ENCODE data around the gene SNAPIN.

SNAPIN gene

DNA sequence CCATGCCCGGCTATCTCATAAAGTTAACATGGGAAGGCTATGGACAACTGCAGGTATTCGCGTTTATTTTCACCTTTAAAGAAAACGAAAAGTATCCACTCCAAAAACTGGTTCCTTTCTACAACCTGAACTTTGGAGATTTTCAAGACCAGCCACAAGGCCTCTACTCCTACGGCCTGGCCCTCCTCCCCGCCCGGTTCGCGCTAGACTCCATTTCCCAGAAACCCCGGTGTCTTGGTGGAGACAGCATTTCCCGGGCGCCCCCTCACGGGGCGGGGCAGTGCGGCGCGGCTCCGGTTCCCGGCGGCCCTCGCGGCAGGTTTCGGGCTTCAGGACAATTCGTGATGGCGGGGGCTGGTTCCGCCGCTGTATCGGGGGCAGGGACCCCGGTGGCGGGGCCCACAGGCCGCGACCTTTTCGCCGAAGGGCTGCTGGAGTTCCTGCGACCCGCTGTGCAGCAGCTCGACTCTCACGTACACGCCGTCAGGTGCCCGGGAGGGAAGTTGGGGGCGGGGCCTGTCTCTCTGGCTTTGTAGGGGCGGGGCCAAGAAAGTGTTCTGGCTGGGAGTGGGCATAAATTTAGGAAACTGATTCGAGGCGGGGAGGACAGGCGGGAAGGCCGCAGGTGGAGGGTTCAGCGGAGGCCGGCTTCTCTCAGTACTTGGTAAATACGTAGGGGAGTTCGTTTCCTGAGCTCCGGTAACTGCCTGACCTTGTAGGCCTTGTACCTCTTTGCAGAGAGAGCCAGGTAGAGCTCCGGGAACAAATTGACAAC is at the start of gene SNAPIN:
TSS of gene SNAPIN (plus strand) at position 304 of the 775 bp plus-strand sequence. CDS start at position 345, 41 bp downstream.
- H3K36me3 ChIP-seq (ENCODE audit: control insufficient read depth, insufficient read depth, low read length): peaks cover 37% of the 10 kb centered on the region
- H3K27ac ChIP-seq (ENCODE audit: low read depth, low read length): peak within 1 kb of the TSS; percentile 75
- peak within 1 kb of the TSS; percentile 81 for H3K4me3 ChIP-seq (ENCODE audit: low read depth, low read length)
- no peaks in the 10 kb centered on the region for H3K27me3 ChIP-seq (ENCODE audit: control insufficient read depth, insufficient read depth, low read length)
- peaks cover 5% of the 10 kb centered on the region; the same call in 1 of the 2 replicates for H3K4me1 ChIP-seq (ENCODE audit: control insufficient read depth, insufficient read depth, low read length)
- peak within 1 kb of the TSS; percentile 80 for H3K9ac ChIP-seq (ENCODE audit: low read length)
- H3K9me3 ChIP-seq (ENCODE audit: control insufficient read depth, insufficient read depth, low read depth, low read length): no peaks in the 10 kb centered on the region

DNA sequence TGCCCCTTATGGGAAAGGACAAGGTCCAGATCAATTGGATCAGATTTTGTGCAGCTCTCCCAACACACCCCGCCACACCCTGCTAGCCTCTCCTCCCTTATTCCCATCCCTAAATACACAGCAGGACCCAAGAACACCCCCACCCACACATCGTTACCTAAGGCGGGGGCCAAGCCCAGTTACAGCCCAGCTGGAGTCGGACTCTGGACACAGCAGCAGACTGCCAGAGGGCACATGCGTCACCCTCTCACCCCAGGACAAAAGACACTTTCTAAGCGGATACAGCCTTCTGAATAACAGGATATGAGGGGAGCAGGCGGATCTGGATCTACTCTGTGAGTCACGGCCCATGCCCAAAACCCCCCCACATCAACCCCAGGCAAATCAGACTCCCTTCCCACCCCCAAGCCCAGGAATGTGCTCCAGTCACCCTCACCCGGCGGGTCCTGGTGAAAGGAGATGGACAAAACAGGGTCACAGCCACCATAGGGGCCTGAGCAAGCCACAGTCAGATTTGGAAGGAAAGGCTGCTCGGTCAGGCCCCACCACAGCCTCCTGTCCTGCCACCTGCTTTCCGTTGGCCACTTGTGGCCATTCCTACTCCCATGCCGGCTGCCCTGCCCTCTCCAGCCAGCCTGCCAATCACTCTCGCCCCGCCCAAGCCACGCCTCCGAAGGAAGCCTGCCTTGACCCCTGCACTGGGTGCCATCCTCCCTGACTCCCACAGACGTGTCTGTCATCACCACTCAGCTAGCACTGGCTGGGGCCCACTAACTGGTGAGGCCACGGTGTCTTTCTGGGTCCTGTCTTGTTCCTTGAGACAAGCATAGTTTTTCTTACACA is 49.5 kb upstream of the SNAPIN start:
- H3K9ac ChIP-seq (ENCODE audit: low read length): peak overlapping the region; percentile 35
- peaks cover 67% of the 10 kb centered on the region for H3K4me1 ChIP-seq (ENCODE audit: control insufficient read depth, insufficient read depth, low read length)
- peak overlapping the region; percentile 36 for H3K4me3 ChIP-seq (ENCODE audit: low read depth, low read length)
- H3K9me3 ChIP-seq (ENCODE audit: control insufficient read depth, insufficient read depth, low read depth, low read length): no peaks in the 10 kb centered on the region
- H3K36me3 ChIP-seq (ENCODE audit: control insufficient read depth, insufficient read depth, low read length): no peaks in the 10 kb centered on the region
- H3K27ac ChIP-seq (ENCODE audit: low read depth, low read length): peak overlapping the region; percentile 12; the same call in 1 of the 2 replicates
- peaks cover 11% of the 10 kb centered on the region for H3K27me3 ChIP-seq (ENCODE audit: control insufficient read depth, insufficient read depth, low read length)

GRCh38 chr1:153609585-153609907 is 49.0 kb upstream of the SNAPIN start:
- no peak overlapping the region for H3K27ac ChIP-seq (ENCODE audit: low read depth, low read length)
- H3K27me3 ChIP-seq (ENCODE audit: control insufficient read depth, insufficient read depth, low read length): peaks cover 11% of the 10 kb centered on the region
- H3K36me3 ChIP-seq (ENCODE audit: control insufficient read depth, insufficient read depth, low read length): no peaks in the 10 kb centered on the region
- peaks cover 67% of the 10 kb centered on the region for H3K4me1 ChIP-seq (ENCODE audit: control insufficient read depth, insufficient read depth, low read length)
- H3K4me3 ChIP-seq (ENCODE audit: low read depth, low read length): peak overlapping the region; percentile 36; the same call in 1 of the 2 replicates
- no peaks in the 10 kb centered on the region for H3K9me3 ChIP-seq (ENCODE audit: control insufficient read depth, insufficient read depth, low read depth, low read length)
- H3K9ac ChIP-seq (ENCODE audit: low read length): no peak overlapping the region

- H3K27ac ChIP-seq (ENCODE audit: low read depth, low read length): no peak overlapping the region
- H3K4me1 ChIP-seq (ENCODE audit: control insufficient read depth, insufficient read depth, low read length): peaks cover 67% of the 10 kb centered on the region
- no peaks in the 10 kb centered on the region for H3K36me3 ChIP-seq (ENCODE audit: control insufficient read depth, insufficient read depth, low read length)
- H3K9me3 ChIP-seq (ENCODE audit: control insufficient read depth, insufficient read depth, low read depth, low read length): no peaks in the 10 kb centered on the region
- no peak overlapping the region for H3K4me3 ChIP-seq (ENCODE audit: low read depth, low read length)
- H3K9ac ChIP-seq (ENCODE audit: low read length): no peak overlapping the region
- H3K27me3 ChIP-seq (ENCODE audit: control insufficient read depth, insufficient read depth, low read length): peaks cover 11% of the 10 kb centered on the region
These were observed 48.2 kb upstream of the SNAPIN start for GRCh38 chr1:153610334-153610733.

GRCh38 chr1:153610811-153611301 is 47.6 kb upstream of the SNAPIN start:
- H3K4me1 ChIP-seq (ENCODE audit: control insufficient read depth, insufficient read depth, low read length): peaks cover 68% of the 10 kb centered on the region
- no peak overlapping the region for H3K9ac ChIP-seq (ENCODE audit: low read length)
- H3K27ac ChIP-seq (ENCODE audit: low read depth, low read length): no peak overlapping the region
- H3K27me3 ChIP-seq (ENCODE audit: control insufficient read depth, insufficient read depth, low read length): peaks cover 11% of the 10 kb centered on the region
- H3K36me3 ChIP-seq (ENCODE audit: control insufficient read depth, insufficient read depth, low read length): no peaks in the 10 kb centered on the region
- no peaks in the 10 kb centered on the region for H3K9me3 ChIP-seq (ENCODE audit: control insufficient read depth, insufficient read depth, low read depth, low read length)
- no peak overlapping the region for H3K4me3 ChIP-seq (ENCODE audit: low read depth, low read length)

DNA sequence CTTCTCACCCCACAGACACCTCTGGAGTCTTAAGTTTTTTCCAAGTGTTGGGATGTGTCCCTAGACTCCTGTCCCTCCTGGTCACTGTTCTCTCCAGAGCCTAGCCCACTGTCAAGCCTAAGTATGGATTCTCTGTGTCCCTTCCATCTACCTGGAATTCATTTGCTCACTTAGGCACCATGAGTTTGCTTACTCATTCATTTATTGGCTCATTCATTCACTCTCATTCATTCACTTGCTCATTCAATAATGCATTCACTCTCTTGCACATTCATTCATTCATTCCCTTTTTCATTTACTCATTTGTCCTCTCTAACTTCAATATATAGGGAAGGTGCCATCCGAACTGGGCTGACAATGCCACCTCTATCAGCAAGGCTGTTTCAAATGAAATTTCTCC is 47.1 kb upstream of the SNAPIN start:
- Histone ChIP-seq H3K9ac (ENCODE audit: low read length) (no peak overlapping the region), H3K4me3 (ENCODE audit: low read depth, low read length) (no peak overlapping the region), H3K36me3 (ENCODE audit: control insufficient read depth, insufficient read depth, low read length) (no peaks in the 10 kb centered on the region), H3K27me3 (ENCODE audit: control insufficient read depth, insufficient read depth, low read length) (peaks cover 11% of the 10 kb centered on the region), H3K4me1 (ENCODE audit: control insufficient read depth, insufficient read depth, low read length) (peaks cover 70% of the 10 kb centered on the region), H3K27ac (ENCODE audit: low read depth, low read length) (no peak overlapping the region), H3K9me3 (ENCODE audit: control insufficient read depth, insufficient read depth, low read depth, low read length) (no peaks in the 10 kb centered on the region)

- peaks cover 66% of the 10 kb centered on the region for H3K4me1 ChIP-seq (ENCODE audit: control insufficient read depth, insufficient read depth, low read length)
- no peaks in the 10 kb centered on the region for H3K9me3 ChIP-seq (ENCODE audit: control insufficient read depth, insufficient read depth, low read depth, low read length)
- peaks cover 9% of the 10 kb centered on the region for H3K27me3 ChIP-seq (ENCODE audit: control insufficient read depth, insufficient read depth, low read length)
- no peak overlapping the region for H3K27ac ChIP-seq (ENCODE audit: low read depth, low read length)
- no peaks in the 10 kb centered on the region for H3K36me3 ChIP-seq (ENCODE audit: control insufficient read depth, insufficient read depth, low read length)
- H3K4me3 ChIP-seq (ENCODE audit: low read depth, low read length): peak overlapping the region; percentile 44
- peak overlapping the region; percentile 5 for H3K9ac ChIP-seq (ENCODE audit: low read length)
These were observed 46.3 kb upstream of the SNAPIN start for GRCh38 chr1:153612111-153612754.

GRCh38 chr1:153612755-153613331 is 45.7 kb upstream of the SNAPIN start, which contains the start of gene S100A16:
Gene S100A16 (minus strand): TSS chr1:153613137. CDS start chr1:153608151, 4,986 bp downstream.
- peaks cover 3% of the 10 kb centered on the region; the same call in 1 of the 2 replicates for H3K27me3 ChIP-seq (ENCODE audit: control insufficient read depth, insufficient read depth, low read length)
- peak within 1 kb of the TSS; percentile 44 for H3K4me3 ChIP-seq (ENCODE audit: low read depth, low read length)
- peak within 1 kb of the TSS; percentile 5 for H3K9ac ChIP-seq (ENCODE audit: low read length)
- peaks cover 60% of the 10 kb centered on the region for H3K4me1 ChIP-seq (ENCODE audit: control insufficient read depth, insufficient read depth, low read length)
- no peaks in the 10 kb centered on the region for H3K36me3 ChIP-seq (ENCODE audit: control insufficient read depth, insufficient read depth, low read length)
- H3K27ac ChIP-seq (ENCODE audit: low read depth, low read length): no peak within 1 kb of the TSS
- H3K9me3 ChIP-seq (ENCODE audit: control insufficient read depth, insufficient read depth, low read depth, low read length): no peaks in the 10 kb centered on the region

DNA sequence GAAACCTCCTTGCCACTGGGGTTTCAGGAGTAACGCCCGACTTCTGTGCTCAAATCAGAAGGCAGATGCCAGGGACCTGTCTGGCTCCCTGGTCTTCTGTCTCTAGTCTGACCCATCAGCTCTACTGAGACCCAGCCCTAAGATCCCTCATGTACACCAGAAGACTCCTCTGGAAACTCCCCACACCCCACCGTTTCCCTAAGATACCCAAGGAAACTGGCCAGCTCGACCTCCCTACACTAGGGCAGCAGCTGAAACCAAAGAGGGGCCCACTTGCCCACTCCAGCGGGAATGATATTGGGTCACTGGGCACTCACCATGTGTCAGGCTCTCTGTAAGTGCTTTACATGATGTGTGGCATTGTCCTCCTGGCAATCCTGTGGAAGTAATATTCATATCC is 45.1 kb upstream of the SNAPIN start:
- Histone ChIP-seq H3K27ac (ENCODE audit: low read depth, low read length) (no peak overlapping the region), H3K4me1 (ENCODE audit: control insufficient read depth, insufficient read depth, low read length) (peaks cover 54% of the 10 kb centered on the region), H3K9ac (ENCODE audit: low read length) (no peak overlapping the region), H3K4me3 (ENCODE audit: low read depth, low read length) (peak overlapping the region; percentile 44; the same call in 1 of the 2 replicates), H3K27me3 (ENCODE audit: control insufficient read depth, insufficient read depth, low read length) (no peaks in the 10 kb centered on the region; the same call in 1 of the 2 replicates), H3K36me3 (ENCODE audit: control insufficient read depth, insufficient read depth, low read length) (no peaks in the 10 kb centered on the region), H3K9me3 (ENCODE audit: control insufficient read depth, insufficient read depth, low read depth, low read length) (no peaks in the 10 kb centered on the region)

GRCh38 chr1:153614189-153614900 is 44.2 kb upstream of the SNAPIN start:
- Histone ChIP-seq H3K36me3 (ENCODE audit: control insufficient read depth, insufficient read depth, low read length) (0 out of 2 replicates have a peak, but pooled peaks cover 3% of the 10 kb centered on the region), H3K9ac (ENCODE audit: low read length) (no peak overlapping the region), H3K4me1 (ENCODE audit: control insufficient read depth, insufficient read depth, low read length) (peaks cover 45% of the 10 kb centered on the region), H3K27ac (ENCODE audit: low read depth, low read length) (no peak overlapping the region), H3K9me3 (ENCODE audit: control insufficient read depth, insufficient read depth, low read depth, low read length) (no peaks in the 10 kb centered on the region), H3K4me3 (ENCODE audit: low read depth, low read length) (no peak overlapping the region), H3K27me3 (ENCODE audit: control insufficient read depth, insufficient read depth, low read length) (no peaks in the 10 kb centered on the region; the same call in 1 of the 2 replicates)

All from HUES6 (cell line).